HepG2 (cell line): ENCODE data around the gene JPH3. TPM values are rescaled to one million over a fixed set of nuclear protein-coding genes. Genes with fewer than 3 reads are reported as not detected.

Source experiments
- CBFB ChIP-seq: sonication (generic); formaldehyde crosslinking; IDR thresholded peaks from 2 replicates; pipeline ENCODE4 v1.4.0; 2020; ENCODE audit warnings: missing genetic modification reagents
- CENPT ChIP-seq: sonication (generic); formaldehyde crosslinking; IDR thresholded peaks from 2 replicates; pipeline ENCODE4 v1.8.0; 2022; ENCODE audit warnings: low read depth, mild to moderate bottlenecking, moderate library complexity, missing genetic modification reagents
- CHD2 ChIP-seq: IDR thresholded peaks from 2 replicates; pipeline ENCODE4 v1.6.1; 2011; ENCODE audit warnings: low read depth, low read length, improper control_type of control experiment
- ERF ChIP-seq: IDR thresholded peaks from 2 replicates; pipeline ENCODE4 v1.6.1; 2018; ENCODE audit warnings: missing biosample characterization, missing genetic modification reagents
- FLYWCH1 ChIP-seq: sonication (generic); formaldehyde crosslinking; IDR thresholded peaks from 2 replicates; pipeline ENCODE4 v1.8.1; 2023; ENCODE audit warnings: mild to moderate bottlenecking, missing genetic modification reagents
- HCFC1 ChIP-seq: fragments of 150-350 bp; IDR thresholded peaks from 2 replicates; pipeline ENCODE4 v1.6.1; 2014; ENCODE audit warnings: low read depth, low read length
- HDAC1 ChIP-seq: sonication (generic); formaldehyde crosslinking; IDR thresholded peaks from 2 replicates; pipeline ENCODE4 v1.5.1; 2020; ENCODE audit warnings: mild to moderate bottlenecking, missing genetic modification reagents
- MATR3 ChIP-seq: sonication (generic); formaldehyde crosslinking; IDR thresholded peaks from 2 replicates; pipeline ENCODE4 v1.4.0; 2020; ENCODE audit warnings: missing genetic modification reagents
- MEF2D ChIP-seq: sonication (generic); formaldehyde crosslinking; IDR thresholded peaks from 2 replicates; pipeline ENCODE4 v1.5.1; 2020; ENCODE audit warnings: mild to moderate bottlenecking, missing genetic modification reagents
- NBN ChIP-seq: fragments of 450-650 bp; conservative IDR thresholded peaks from 2 replicates; pipeline ENCODE4 v1.6.1; 2017
- NR2F1 ChIP-seq, 2 experiments: fragments of 450-650 bp in 1 of 2; formaldehyde crosslinking in 1 of 2; IDR thresholded peaks; 2 replicates each; pipeline versions ENCODE4 v1.5.0 to v1.6.1; 2016 to 2020; ENCODE audit warnings: mild to moderate bottlenecking in 1 of 2, missing compliant biosample characterization in 1 of 2, missing genetic modification reagents in 1 of 2, moderate library complexity in 1 of 2
- RARG ChIP-seq: sonication (generic); formaldehyde crosslinking; IDR thresholded peaks from 2 replicates; pipeline ENCODE4 v1.4.0; 2020; ENCODE audit warnings: low read depth, mild to moderate bottlenecking, missing genetic modification reagents
- TIGD3 ChIP-seq: sonication (generic); formaldehyde crosslinking; IDR thresholded peaks from 2 replicates; pipeline ENCODE4 v1.5.1; 2020; ENCODE audit warnings: mild to moderate bottlenecking, missing genetic modification reagents, borderline replicate concordance
- ZBTB26 ChIP-seq: IDR thresholded peaks from 2 replicates; pipeline ENCODE4 v1.6.1; 2016; ENCODE audit warnings: missing compliant biosample characterization, missing genetic modification reagents, borderline replicate concordance
- ZNF549 ChIP-seq: sonication (generic); formaldehyde crosslinking; IDR thresholded peaks from 2 replicates; pipeline ENCODE4 v1.5.0; 2020; ENCODE audit warnings: missing genetic modification reagents
- ZNF761 ChIP-seq: sonication (generic); formaldehyde crosslinking; conservative IDR thresholded peaks from 2 replicates; pipeline ENCODE4 v1.4.0; 2020; ENCODE audit warnings: mild to moderate bottlenecking, missing genetic modification reagents
- ZNF772 ChIP-seq: sonication (generic); formaldehyde crosslinking; IDR thresholded peaks from 2 replicates; pipeline ENCODE4 v1.5.0; 2020; ENCODE audit warnings: mild to moderate bottlenecking, missing genetic modification reagents
- ZNF800 ChIP-seq: sonication (generic); formaldehyde crosslinking; IDR thresholded peaks from 2 replicates; pipeline ENCODE4 v1.4.0; 2020; ENCODE audit warnings: missing genetic modification reagents
- polyA plus RNA-seq, 8 experiments: library from polyadenylated mRNA; depleted of rRNA in 3 of 8; stranded (reverse) in 7 of 8; unstranded in 1 of 8; fragments of >200 nt; fragmentation: Illumina TruSeq in 4 of 8; extraction: Trizol in 4 of 8; gene quantifications; 2 replicates each; pipeline versions ENCODE4 v1.2.1 to v1.2.3, GENCODE V29; 2011 to 2016; ENCODE audit warnings: low read depth in 4 of 8, missing spikeins in 1 of 8, mixed read lengths in 1 of 8; ENCODE audit not compliant: insufficient read depth in 1 of 8
- total RNA-seq, 5 experiments: library from RNA; depleted of rRNA; stranded (reverse); fragments of >200 nt; fragmentation: Illumina TruSeq; extraction: Trizol; gene quantifications; 2 replicates each; pipeline ENCODE4 v1.2.3, GENCODE V29; 2016; ENCODE audit warnings: low read depth in 1 of 5
- TF ChIP-seq, protein P1 (sequence below): sonication (generic); formaldehyde crosslinking; IDR thresholded peaks from 2 replicates; pipeline ENCODE4 v1.4.0; 2020; ENCODE audit warnings: missing genetic modification reagents, borderline replicate concordance
- TF ChIP-seq, protein P2 (sequence below): sonication (generic); formaldehyde crosslinking; conservative IDR thresholded peaks from 2 replicates; pipeline ENCODE4 v1.4.0; 2020; ENCODE audit warnings: missing genetic modification reagents

The JPH3 gene
- total and polyA plus RNA-seq, 2 of the 13 experiments (the other 11 are each of a cell fraction or from before 2014, with no cell fraction given) = not detected

DNA sequence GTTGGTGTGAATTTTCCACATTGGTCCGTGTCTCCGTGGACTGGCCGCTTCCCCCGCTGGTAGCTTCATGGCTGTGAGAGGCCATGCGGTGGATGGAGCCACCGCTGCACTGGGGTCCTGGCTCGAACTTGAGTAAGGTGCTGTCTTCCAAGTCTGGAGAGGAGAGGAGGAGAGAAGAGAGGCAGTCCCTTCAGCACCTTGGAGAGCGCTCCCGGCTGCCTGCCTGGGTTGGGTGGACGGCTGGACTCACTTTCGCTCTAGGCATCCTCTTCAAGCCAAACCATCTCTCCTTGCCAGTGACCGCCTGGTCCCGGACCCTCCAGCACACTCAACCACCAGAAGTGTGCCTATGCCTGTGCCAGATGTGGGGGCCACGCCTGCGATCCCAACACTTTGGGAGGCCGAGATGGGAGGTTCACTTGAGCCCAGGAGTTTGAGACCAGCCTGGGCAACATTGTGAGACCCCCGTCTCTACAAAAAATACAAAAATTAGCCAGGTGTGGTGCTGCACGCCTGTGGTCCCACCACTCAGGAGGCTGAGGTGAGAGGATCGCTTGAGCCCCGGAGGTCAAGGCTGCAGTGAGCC is 6.2 kb downstream of the JPH3 start (continued):
- peak; percentile 94 for TF ChIP-seq ZBTB26 (CRISPR knock-in tag)
- TF ChIP-seq HDAC1 (CRISPR knock-in tag) = no peak
- no peak for TF ChIP-seq HCFC1
- TF ChIP-seq RARG (CRISPR knock-in tag) = no peak
- TF ChIP-seq MATR3 (CRISPR knock-in tag) = no peak
- peak; percentile 88; the same call in 1 of the 2 replicates for TF ChIP-seq FLYWCH1
- no peak for TF ChIP-seq NR2F1 (CRISPR knock-in tag; IDR thresholded peaks at IDR 0.05)
- TF ChIP-seq TIGD3 = 0 out of 2 replicates have a peak, but pooled peaks have one; percentile 82
- TF ChIP-seq, protein P1, sequence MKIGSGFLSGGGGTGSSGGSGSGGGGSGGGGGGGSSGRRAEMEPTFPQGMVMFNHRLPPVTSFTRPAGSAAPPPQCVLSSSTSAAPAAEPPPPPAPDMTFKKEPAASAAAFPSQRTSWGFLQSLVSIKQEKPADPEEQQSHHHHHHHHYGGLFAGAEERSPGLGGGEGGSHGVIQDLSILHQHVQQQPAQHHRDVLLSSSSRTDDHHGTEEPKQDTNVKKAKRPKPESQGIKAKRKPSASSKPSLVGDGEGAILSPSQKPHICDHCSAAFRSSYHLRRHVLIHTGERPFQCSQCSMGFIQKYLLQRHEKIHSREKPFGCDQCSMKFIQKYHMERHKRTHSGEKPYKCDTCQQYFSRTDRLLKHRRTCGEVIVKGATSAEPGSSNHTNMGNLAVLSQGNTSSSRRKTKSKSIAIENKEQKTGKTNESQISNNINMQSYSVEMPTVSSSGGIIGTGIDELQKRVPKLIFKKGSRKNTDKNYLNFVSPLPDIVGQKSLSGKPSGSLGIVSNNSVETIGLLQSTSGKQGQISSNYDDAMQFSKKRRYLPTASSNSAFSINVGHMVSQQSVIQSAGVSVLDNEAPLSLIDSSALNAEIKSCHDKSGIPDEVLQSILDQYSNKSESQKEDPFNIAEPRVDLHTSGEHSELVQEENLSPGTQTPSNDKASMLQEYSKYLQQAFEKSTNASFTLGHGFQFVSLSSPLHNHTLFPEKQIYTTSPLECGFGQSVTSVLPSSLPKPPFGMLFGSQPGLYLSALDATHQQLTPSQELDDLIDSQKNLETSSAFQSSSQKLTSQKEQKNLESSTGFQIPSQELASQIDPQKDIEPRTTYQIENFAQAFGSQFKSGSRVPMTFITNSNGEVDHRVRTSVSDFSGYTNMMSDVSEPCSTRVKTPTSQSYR = peak; percentile 58; the same call in 1 of the 2 replicates
- TF ChIP-seq ERF (CRISPR knock-in tag) = peak; percentile 95
- TF ChIP-seq CBFB (CRISPR knock-in tag) = no peak
- no peak; the same call in 1 of the 2 replicates for TF ChIP-seq ZNF772 (CRISPR knock-in tag)
- TF ChIP-seq CENPT (CRISPR knock-in tag) = no peak
- peak; percentile 57; the same call in 1 of the 2 replicates for TF ChIP-seq ZNF800
- TF ChIP-seq MEF2D (CRISPR knock-in tag) = 0 out of 2 replicates have a peak, but pooled peaks have one; percentile 47
- TF ChIP-seq, protein P2, sequence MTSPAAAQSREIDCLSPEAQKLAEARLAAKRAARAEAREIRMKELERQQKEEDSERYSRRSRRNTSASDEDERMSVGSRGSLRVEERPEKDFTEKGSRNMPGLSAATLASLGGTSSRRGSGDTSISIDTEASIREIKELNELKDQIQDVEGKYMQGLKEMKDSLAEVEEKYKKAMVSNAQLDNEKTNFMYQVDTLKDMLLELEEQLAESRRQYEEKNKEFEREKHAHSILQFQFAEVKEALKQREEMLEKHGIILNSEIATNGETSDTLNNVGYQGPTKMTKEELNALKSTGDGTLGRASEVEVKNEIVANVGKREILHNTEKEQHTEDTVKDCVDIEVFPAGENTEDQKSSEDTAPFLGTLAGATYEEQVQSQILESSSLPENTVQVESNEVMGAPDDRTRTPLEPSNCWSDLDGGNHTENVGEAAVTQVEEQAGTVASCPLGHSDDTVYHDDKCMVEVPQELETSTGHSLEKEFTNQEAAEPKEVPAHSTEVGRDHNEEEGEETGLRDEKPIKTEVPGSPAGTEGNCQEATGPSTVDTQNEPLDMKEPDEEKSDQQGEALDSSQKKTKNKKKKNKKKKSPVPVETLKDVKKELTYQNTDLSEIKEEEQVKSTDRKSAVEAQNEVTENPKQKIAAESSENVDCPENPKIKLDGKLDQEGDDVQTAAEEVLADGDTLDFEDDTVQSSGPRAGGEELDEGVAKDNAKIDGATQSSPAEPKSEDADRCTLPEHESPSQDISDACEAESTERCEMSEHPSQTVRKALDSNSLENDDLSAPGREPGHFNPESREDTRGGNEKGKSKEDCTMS (CRISPR knock-in tag) = 0 out of 2 replicates have a peak, but pooled peaks have one; percentile 86
- TF ChIP-seq ZNF549 = no peak
- TF ChIP-seq ZNF761 (CRISPR knock-in tag) = 0 out of 2 replicates have a peak, but pooled peaks have one; percentile 66
- TF ChIP-seq CHD2 = no peak
- TF ChIP-seq NBN = no peak
